GM12873 (cell line): Measurements from ENCODE around the gene HEMK1.

Experiments
- CTCF ChIP-seq: IDR thresholded peaks from 2 replicates; pipeline ENCODE4 v1.5.1; 2012; ENCODE audit warnings: low read depth, mild to moderate bottlenecking, moderate library complexity, low read length, control low read depth; ENCODE audit not compliant: insufficient read depth; ENCODE audit errors: missing control alignments

The HEMK1 gene

DNA sequence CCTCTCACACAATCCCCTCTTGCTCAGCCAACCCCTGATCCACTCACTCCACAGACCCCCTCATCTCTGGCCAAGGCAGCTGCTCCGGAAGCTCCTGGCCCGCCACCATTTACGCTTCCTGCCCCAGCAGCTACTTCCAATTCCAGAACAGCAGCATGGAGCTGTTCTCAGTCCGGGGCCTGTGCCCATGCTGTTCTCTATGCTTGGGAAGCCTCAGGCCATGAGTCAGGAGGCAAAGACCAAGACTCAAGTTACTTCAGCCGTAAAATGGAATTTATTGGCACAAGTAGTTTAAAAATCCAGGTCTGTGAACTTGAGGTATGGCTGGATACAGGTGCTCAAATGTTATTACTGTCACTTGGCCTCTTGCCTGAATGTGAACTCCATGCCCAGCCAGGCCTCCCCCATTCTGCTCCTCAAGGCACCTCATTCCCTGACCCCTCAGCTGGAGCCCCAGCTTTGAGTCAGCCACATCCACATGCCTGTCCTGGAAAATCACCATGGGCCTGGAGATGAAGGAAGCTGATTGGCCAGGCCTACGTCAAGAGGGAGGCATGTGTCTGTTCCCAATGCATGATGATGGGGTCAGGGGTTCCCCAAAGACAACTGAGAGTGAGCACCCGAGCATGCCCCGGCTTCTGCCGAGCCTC lies 34.5 kb upstream of the HEMK1 start:
- TF ChIP-seq CTCF = no peak

DNA sequence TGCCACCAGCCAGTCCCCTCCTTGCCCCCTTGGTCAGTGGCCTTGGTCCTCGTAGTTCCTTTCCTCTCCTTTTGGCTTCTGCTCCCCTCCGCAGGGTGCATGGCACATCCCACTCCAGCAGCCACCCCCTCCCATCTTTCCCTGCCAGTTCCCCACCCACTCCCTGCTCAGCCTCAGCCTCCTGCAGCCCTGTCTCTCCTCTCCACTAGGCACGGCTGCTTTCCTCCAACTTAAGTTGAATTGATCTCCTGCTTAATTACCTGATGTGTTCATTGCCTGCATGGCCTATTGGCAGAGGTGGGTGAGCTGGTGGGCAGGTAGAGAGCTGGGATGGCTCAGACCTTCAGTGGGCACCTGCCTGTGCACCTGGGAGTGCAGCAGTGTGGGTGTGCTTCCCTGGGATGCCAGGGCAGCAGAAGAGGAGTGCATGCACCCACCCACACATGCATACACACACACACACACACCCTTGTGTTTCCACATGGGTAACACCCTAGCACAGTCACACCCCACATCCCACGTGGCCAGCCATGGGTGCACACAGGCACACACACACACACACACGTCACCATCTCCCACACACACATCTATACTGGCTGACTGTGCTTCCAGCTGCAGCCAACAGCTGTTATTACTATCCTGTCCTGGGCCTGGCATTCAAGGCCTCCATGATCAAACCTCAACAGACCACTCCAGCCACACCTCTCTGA lies 32.7 kb upstream of the HEMK1 start:
- no peak for TF ChIP-seq CTCF

GRCh38 chr3:50537421-50538129 lies 31.7 kb upstream of the HEMK1 start:
- no peak for TF ChIP-seq CTCF

- no peak for TF ChIP-seq CTCF
Measured at GRCh38 chr3:50539356-50540286, 29.7 kb upstream of the HEMK1 start.

DNA sequence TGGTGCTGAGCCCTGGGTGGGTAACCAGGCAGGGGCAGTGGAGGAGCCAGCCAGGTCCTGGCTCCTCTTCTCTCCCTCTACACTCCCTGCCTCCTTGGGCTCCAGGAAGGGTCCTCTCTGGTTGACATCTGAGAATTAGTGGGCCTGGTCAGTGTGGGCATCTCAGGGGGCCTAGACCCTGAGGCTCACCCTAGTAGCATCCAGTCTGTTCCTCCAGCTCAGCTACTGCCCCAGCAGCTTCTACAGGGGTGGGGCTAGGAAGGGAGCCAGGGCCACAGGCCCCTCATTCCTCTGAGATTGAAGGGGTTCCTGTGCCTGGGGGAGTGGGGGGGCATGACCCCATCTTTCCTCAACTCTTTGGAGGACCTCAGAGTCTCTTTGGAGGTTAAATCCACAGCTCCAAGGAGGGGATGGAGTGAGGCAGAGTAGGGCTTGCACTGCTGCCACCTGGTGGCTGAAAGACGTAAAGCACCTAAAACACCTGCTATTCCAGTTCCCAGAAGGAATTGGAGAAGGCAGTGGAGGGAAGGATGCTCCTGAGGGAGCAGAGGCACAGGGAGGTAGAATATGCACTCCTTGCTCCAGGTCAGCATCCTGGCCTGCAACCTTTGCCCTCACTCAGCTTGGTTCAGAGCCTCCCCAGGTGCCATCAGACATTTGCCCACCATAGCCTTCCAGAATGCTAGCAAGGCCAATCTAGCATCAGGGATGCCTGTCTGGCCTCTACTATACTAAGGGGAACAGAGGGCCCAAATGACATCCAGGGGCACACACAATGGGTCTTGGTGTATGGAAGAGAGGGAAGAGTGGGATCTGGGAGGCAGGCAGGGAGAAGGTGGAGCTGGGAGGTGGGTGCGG lies 26.9 kb upstream of the HEMK1 start:
- TF ChIP-seq CTCF = peak; percentile 95

GRCh38 chr3:50545781-50546180 lies 23.5 kb upstream of the HEMK1 start:
- TF ChIP-seq CTCF = no peak
